Right atrium auricular region (tissue), 2 donors: ENCODE measurements around the gene TBC1D2. TPM values are rescaled to one million over a fixed set of nuclear protein-coding genes. Genes with fewer than 3 reads are reported as not detected.

Experiments
- DNase-seq: peaks from one replicate; pipeline ENCODE4 v3.0.0-alpha.2; 2019; ENCODE audit warnings: low spot score
- H3K27ac ChIP-seq, 2 donors: fragments of 200-600 bp; sonication (generic); 1 replicate in 1 of 2; 2 replicates in 1 of 2; pipeline ENCODE4 v1.5.1; 2016 to 2019
- H3K27me3 ChIP-seq, 2 donors: fragments of 200-600 bp; sonication (generic); one replicate each; pipeline versions ENCODE4 v1.5.1 to v1.6.0; 2017 to 2019
- H3K36me3 ChIP-seq: fragments of 200-600 bp; sonication (generic); one replicate; pipeline ENCODE4 v1.5.1; 2016
- H3K4me1 ChIP-seq, 2 donors: fragments of 200-600 bp; sonication (generic); one replicate each; pipeline versions ENCODE4 v1.5.1 to v1.6.0; 2017 to 2019
- H3K4me3 ChIP-seq, 2 donors: fragments of 200-600 bp; sonication (generic); 1 replicate in 1 of 2; 2 replicates in 1 of 2; pipeline ENCODE4 v1.5.1; 2017 to 2019; ENCODE audit warnings: mild to moderate bottlenecking in 1 of 2, moderate library complexity in 1 of 2
- H3K9me3 ChIP-seq, 2 donors: fragments of 200-600 bp; sonication (generic); one replicate each; pipeline ENCODE4 v1.5.1; 2019
- CTCF ChIP-seq, 2 donors: fragments of 200-600 bp; sonication (generic); IDR thresholded peaks; one replicate each; pipeline ENCODE4 v1.5.1; 2019; ENCODE audit warnings: antibody characterized with exemption in 2 of 2
- microRNA-seq, 2 donors: library from miRNA; unstranded; fragments of <30 nt; microRNA quantifications; one replicate each; pipeline ENCODE4, GENCODE V29; 2016 to 2017; ENCODE audit warnings: borderline number of aligned reads in 2 of 2, borderline replicate concordance in 1 of 2
- total RNA-seq, 2 donors: library from RNA; depleted of rRNA; stranded (reverse); fragments of >200 nt; gene quantifications; one replicate each; pipeline ENCODE4 v1.1.0, GENCODE V29; 2016

TBC1D2 gene
- total RNA-seq, 2 donors from 2014 or later: 2.6 to 4.6 TPM

DNA sequence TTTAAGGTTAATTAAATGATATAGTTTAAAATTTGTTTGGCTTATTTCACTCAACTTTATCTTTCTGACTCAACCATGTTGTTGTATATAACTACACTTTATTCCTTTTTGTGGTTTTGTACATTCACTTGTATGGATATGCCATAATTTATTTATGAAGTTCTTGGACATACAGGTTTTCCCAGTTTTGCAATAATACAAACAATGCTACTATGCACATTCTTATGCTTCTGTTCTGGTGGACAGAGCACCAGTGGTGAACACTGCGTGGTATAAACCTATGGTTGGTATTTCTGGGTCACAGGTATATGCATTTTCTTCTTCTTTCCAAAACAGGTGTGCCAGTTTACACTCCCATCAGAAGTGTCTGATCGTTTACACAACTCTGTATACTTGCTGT, 100.8 kb downstream of the TBC1D2 start:
- Histone ChIP-seq H3K27me3 (no peaks in the 10 kb centered on the region), H3K4me1 (no peaks in the 10 kb centered on the region)
- TF ChIP-seq CTCF (IDR thresholded peaks at IDR 0.05): no peak

GRCh38 chr9:98152526-98152925, 102.9 kb downstream of the TBC1D2 start:
- no peak overlapping the region for H3K4me3 ChIP-seq
- H3K27me3 ChIP-seq: no peaks in the 10 kb centered on the region
- H3K36me3 ChIP-seq: no peaks in the 10 kb centered on the region
- DNase-seq: no peak
- no peaks in the 10 kb centered on the region for H3K4me1 ChIP-seq
- no peak overlapping the region for H3K27ac ChIP-seq
- no peak for TF ChIP-seq CTCF (IDR thresholded peaks at IDR 0.05)
- H3K9me3 ChIP-seq: no peaks in the 10 kb centered on the region

More for the DNA sequence above, 100.8 kb downstream of the TBC1D2 start:
- Histone ChIP-seq H3K4me3 (no peak overlapping the region), H3K36me3 (no peaks in the 10 kb centered on the region), H3K9me3 (no peaks in the 10 kb centered on the region), H3K27ac (no peak overlapping the region)
- DNase-seq: no peak

DNA sequence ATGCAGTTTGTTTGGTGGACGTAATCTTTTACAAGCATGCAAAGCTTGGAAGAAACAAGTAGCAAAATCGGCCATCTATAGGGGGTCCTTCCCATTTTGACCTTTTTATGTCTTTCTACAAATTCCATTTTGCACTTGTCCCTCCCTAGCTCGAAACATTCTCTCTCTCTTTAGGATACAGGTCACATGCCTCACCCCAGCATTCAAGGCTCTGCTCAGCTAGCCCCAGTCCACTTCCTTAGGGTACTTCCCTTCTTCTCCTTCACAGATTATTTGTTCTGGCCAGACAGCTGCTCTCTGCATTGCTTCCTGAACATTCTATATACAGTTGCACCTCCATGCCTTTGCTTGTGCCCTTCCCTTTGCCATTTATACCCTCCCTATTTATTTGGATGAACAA, 104.7 kb downstream of the TBC1D2 start:
- Histone ChIP-seq H3K9me3 (no peaks in the 10 kb centered on the region), H3K4me3 (no peak overlapping the region), H3K4me1 (no peaks in the 10 kb centered on the region), H3K36me3 (no peaks in the 10 kb centered on the region), H3K27me3 (no peaks in the 10 kb centered on the region), H3K27ac (no peak overlapping the region)
- no peak for DNase-seq
- no peak for TF ChIP-seq CTCF (IDR thresholded peaks at IDR 0.05)

DNA sequence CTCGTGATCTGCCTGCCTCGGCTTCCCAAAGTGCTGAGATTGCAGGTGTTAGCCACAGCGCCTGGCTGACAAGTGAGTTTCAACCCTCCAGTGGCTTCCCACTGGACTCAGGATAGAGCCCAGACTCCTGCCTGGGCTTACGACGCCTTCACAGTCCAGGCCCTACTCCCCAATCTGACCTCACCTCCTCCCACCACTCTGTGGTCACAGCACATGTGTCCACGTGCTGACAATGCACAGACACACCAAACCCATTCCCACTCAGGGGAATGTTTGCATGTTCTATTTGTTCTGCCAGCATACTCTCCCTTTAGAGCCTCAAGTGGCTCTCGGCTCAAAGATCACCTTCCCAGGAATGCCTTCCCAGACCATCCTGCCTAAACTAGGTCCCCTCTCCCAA, 105.3 kb downstream of the TBC1D2 start:
- DNase-seq: no peak
- Histone ChIP-seq H3K9me3 (no peaks in the 10 kb centered on the region), H3K4me1 (no peaks in the 10 kb centered on the region), H3K4me3 (no peak overlapping the region), H3K27me3 (no peaks in the 10 kb centered on the region), H3K27ac (no peak overlapping the region), H3K36me3 (no peaks in the 10 kb centered on the region)
- TF ChIP-seq CTCF (IDR thresholded peaks at IDR 0.05): no peak

- no peaks in the 10 kb centered on the region for H3K27me3 ChIP-seq
- H3K36me3 ChIP-seq: no peaks in the 10 kb centered on the region
- no peaks in the 10 kb centered on the region for H3K9me3 ChIP-seq
- H3K4me1 ChIP-seq: no peaks in the 10 kb centered on the region
- H3K27ac ChIP-seq: no peak overlapping the region
- no peak for DNase-seq
- no peak overlapping the region for H3K4me3 ChIP-seq
- TF ChIP-seq CTCF (IDR thresholded peaks at IDR 0.05): no peak
Measured at GRCh38 chr9:98149422-98149821, 106.0 kb downstream of the TBC1D2 start.

Small RNA genes lying within 50 kb of the gene (microRNA-seq; reads per million reads assigned to microRNA genes)
- gene MIR6854: 0 reads per million in 2 donors

Other genes starting within 250 kb of the TBC1D2 start
- 10 to 100 TPM; 27.4 to 35.5 TPM for gene NANS, start 198.9 kb downstream of the TBC1D2 start, total RNA-seq
- 1 to 10 TPM; 1.8 to 2.0 TPM for gene TRIM14, start 136.4 kb downstream of the TBC1D2 start, total RNA-seq
- under 1 TPM; 0.39 to 0.44 TPM for gene CORO2A, start 63.0 kb downstream of the TBC1D2 start, total RNA-seq